ENCODE data around the gene ABI3.

DNA sequence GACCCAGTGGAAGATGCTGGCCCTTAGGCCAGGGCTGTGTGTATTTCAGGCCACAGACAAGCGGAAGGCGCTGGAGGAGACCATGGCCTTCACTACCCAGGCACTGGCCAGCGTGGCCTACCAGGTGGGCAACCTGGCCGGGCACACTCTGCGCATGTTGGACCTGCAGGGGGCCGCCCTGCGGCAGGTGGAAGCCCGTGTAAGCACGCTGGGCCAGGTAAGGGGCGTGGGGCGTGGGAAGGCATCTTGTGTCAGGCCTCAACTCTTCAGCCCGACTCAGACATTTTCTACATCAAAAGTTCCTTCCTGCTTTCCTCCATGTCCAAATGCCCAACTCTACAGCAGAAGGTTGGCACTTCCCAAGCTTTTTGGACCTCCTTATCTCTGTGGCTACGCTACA, 6.0 kb downstream of the ABI3 start:
- TF ChIP-seq, protein P1, sequence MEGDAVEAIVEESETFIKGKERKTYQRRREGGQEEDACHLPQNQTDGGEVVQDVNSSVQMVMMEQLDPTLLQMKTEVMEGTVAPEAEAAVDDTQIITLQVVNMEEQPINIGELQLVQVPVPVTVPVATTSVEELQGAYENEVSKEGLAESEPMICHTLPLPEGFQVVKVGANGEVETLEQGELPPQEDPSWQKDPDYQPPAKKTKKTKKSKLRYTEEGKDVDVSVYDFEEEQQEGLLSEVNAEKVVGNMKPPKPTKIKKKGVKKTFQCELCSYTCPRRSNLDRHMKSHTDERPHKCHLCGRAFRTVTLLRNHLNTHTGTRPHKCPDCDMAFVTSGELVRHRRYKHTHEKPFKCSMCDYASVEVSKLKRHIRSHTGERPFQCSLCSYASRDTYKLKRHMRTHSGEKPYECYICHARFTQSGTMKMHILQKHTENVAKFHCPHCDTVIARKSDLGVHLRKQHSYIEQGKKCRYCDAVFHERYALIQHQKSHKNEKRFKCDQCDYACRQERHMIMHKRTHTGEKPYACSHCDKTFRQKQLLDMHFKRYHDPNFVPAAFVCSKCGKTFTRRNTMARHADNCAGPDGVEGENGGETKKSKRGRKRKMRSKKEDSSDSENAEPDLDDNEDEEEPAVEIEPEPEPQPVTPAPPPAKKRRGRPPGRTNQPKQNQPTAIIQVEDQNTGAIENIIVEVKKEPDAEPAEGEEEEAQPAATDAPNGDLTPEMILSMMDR (IDR thresholded peaks at IDR 0.05): no peak
- TF ChIP-seq EP300 (IDR thresholded peaks at IDR 0.05) (no peak), POLR2A (IDR thresholded peaks at IDR 0.05) (no peak)

Data from gastroesophageal sphincter (tissue), 3 donors.